WI38 (cell line): Measurements from ENCODE around the gene FANCI.
"Not testable (repeated sequence)": the region's sequence is repeated elsewhere in the genome, so short reads cannot be mapped to it uniquely, and the experiment has no call there.

Source experiments
- H3K4me3 ChIP-seq: 2 replicates; pipeline ENCODE4 v1.5.1; 2011; ENCODE audit warnings: low read depth, mild to moderate bottlenecking, control low read depth, low read length
- CTCF ChIP-seq: IDR thresholded peaks from 2 replicates; pipeline ENCODE4 v1.5.1; 2012; ENCODE audit warnings: low read depth, mild to moderate bottlenecking, control low read depth, low read length

The FANCI gene

GRCh38 chr15:89218531-89218930 lies 25.2 kb upstream of the FANCI start:
- H3K4me3 ChIP-seq = no peak overlapping the region
- TF ChIP-seq CTCF = no peak

- no peak for TF ChIP-seq CTCF
- H3K4me3 ChIP-seq = no peak within 1 kb of the TSS
These were observed 22.2 kb upstream of the FANCI start, which contains the start of gene RLBP1 for GRCh38 chr15:89221543-89221942. Gene RLBP1, minus strand, starts transcription at chr15:89221579. Its CDS starts 2,604 bp downstream, at chr15:89218975.

- TF ChIP-seq CTCF = no peak
- H3K4me3 ChIP-seq = no peak overlapping the region
These were observed 18.2 kb upstream of the FANCI start for GRCh38 chr15:89225588-89225987.

- no peak for TF ChIP-seq CTCF
- no peak overlapping the region for H3K4me3 ChIP-seq
These were observed 17.2 kb upstream of the FANCI start for GRCh38 chr15:89226359-89227221.

- no peak overlapping the region for H3K4me3 ChIP-seq
- no peak for TF ChIP-seq CTCF
These were observed 16.4 kb upstream of the FANCI start for GRCh38 chr15:89227425-89227824.

- no peak overlapping the region for H3K4me3 ChIP-seq
- no peak for TF ChIP-seq CTCF
These were observed 13.5 kb upstream of the FANCI start for GRCh38 chr15:89230277-89230676.

- no peak overlapping the region for H3K4me3 ChIP-seq
These were observed 11.9 kb upstream of the FANCI start for GRCh38 chr15:89231832-89232231.

GRCh38 chr15:89239883-89240810 lies 3.6 kb upstream of the FANCI start:
- not testable (repeated sequence) for H3K4me3 ChIP-seq

More at GRCh38 chr15:89231832-89232231, 11.9 kb upstream of the FANCI start:
- TF ChIP-seq CTCF = no peak
